OCI-LY7 (cell line): Measurements from ENCODE around the gene TRIO. TPM values are rescaled to one million over a fixed set of nuclear protein-coding genes. Genes with fewer than 3 reads are reported as not detected.

ENCODE experiments used
- BruUV-seq: library from RNA; stranded (reverse); fragments of 400-500 nt; replicated peaks from 2 replicates; lab custom pipeline; 2021; lab: Mats Ljungman, UMichigan
- CTCF ChIA-PET: fragments of 300-600 bp; sonication (Branson Sonifier 250); formaldehyde crosslinking; loops from one replicate; lab custom pipeline; 2022; ENCODE audit warnings: antibody characterized with exemption; ENCODE audit not compliant: unreplicated experiment; lab: Charles Lee
- POLR2A ChIA-PET: fragments of 300-600 bp; sonication (Branson Sonifier 250); formaldehyde crosslinking; loops from one replicate; lab custom pipeline; 2022; ENCODE audit warnings: antibody characterized with exemption; lab: Charles Lee
- DNase-seq: peaks from one replicate; pipeline ENCODE4 v3.0.0-alpha.2; 2015; ENCODE audit warnings: low spot score
- H2AFZ ChIP-seq: fragments of 200-600 bp; sonication (generic), shearing (Covaris generic); 2 replicates; pipeline ENCODE4 v1.6.1; 2014; ENCODE audit warnings: mild to moderate bottlenecking, antibody characterized with exemption, low read length, moderate library complexity
- H3K27ac ChIP-seq: fragments of 200-600 bp; sonication (generic); 2 replicates; pipeline ENCODE4 v1.5.1; 2014; ENCODE audit warnings: mixed run types, low read depth, mild to moderate bottlenecking, moderate library complexity, low read length, inconsistent platforms; ENCODE audit not compliant: poor library complexity, severe bottlenecking
- H3K36me3 ChIP-seq: fragments of 200-600 bp; sonication (generic); 2 replicates; pipeline ENCODE4 v1.6.1; 2014; ENCODE audit warnings: mild to moderate bottlenecking, antibody characterized with exemption, low read length, moderate library complexity, mixed read lengths; ENCODE audit not compliant: insufficient read depth
- H3K4me1 ChIP-seq: fragments of 200-600 bp; sonication (generic); 2 replicates; pipeline ENCODE4 v1.5.1; 2014; ENCODE audit warnings: mild to moderate bottlenecking, low read length; ENCODE audit not compliant: insufficient read depth, poor library complexity, severe bottlenecking
- H3K4me2 ChIP-seq: fragments of 200-600 bp; sonication (generic); 2 replicates; pipeline ENCODE4 v1.6.1; 2014; ENCODE audit warnings: mild to moderate bottlenecking, low read length
- H3K4me3 ChIP-seq: fragments of 200-600 bp; sonication (generic); 2 replicates; pipeline ENCODE4 v1.5.1; 2014; ENCODE audit warnings: mild to moderate bottlenecking, low read depth, low read length; ENCODE audit not compliant: poor library complexity, severe bottlenecking
- H3K79me2 ChIP-seq: fragments of 200-600 bp; sonication (generic); 2 replicates; pipeline ENCODE4 v1.6.1; 2016; ENCODE audit warnings: low read depth, mild to moderate bottlenecking, low read length, moderate library complexity, mixed read lengths; ENCODE audit not compliant: insufficient read depth
- H3K9me2 ChIP-seq: fragments of 200-600 bp; sonication (generic); 2 replicates; pipeline ENCODE4 v1.6.1; 2016; ENCODE audit warnings: mild to moderate bottlenecking, low read length, mixed read lengths; ENCODE audit not compliant: insufficient read depth
- H3K9me3 ChIP-seq: fragments of 200-600 bp; sonication (generic); 2 replicates; pipeline ENCODE4 v1.6.1; 2014; ENCODE audit warnings: mild to moderate bottlenecking, mixed run types, low read length, mixed read lengths
- H4K20me1 ChIP-seq: fragments of 200-600 bp; sonication (generic); 2 replicates; pipeline ENCODE4 v1.6.1; 2014; ENCODE audit warnings: mild to moderate bottlenecking, antibody characterized with exemption, low read length, moderate library complexity, mixed read lengths; ENCODE audit not compliant: insufficient read depth
- CTCF ChIP-seq: fragments of 200-600 bp; sonication (generic); conservative IDR thresholded peaks from 2 replicates; pipeline ENCODE4 v1.5.1; 2014; ENCODE audit warnings: mild to moderate bottlenecking, antibody characterized with exemption, low read length, moderate library complexity, mixed read lengths
- EZH2phosphoT487 ChIP-seq: fragments of 200-600 bp; sonication (generic); IDR thresholded peaks from 2 replicates; pipeline ENCODE4 v1.6.1; 2018; ENCODE audit warnings: low read depth, borderline replicate concordance, mild to moderate bottlenecking, mixed run types, antibody characterized with exemption, low read length, moderate library complexity, mixed read lengths
- intact Hi-C: fragments of 100-400 bp; cut with micrococcal nuclease; formaldehyde crosslinking; loops from one replicate; pipeline ENCODE4 v1.10.0; 2022; ENCODE audit not compliant: unreplicated experiment
- total RNA-seq, 2 experiments: library from RNA; depleted of rRNA in 1 of 2; stranded (reverse); fragments of >200 nt in 1 of 2; shearing (Covaris generic) in 1 of 2; gene quantifications; 2 replicates each; pipeline ENCODE4 v1.2.3, GENCODE V29; 2014 to 2022

The TRIO gene
- total RNA-seq, 2 experiments from 2014 or later = 35.8 to 55.1 TPM

GRCh38 chr5:14425559-14425958 is 282.4 kb downstream of the TRIO start:
- DNase-seq = no peak
- intact Hi-C loops = no loop called here
- ChIA-PET POLR2A (no interaction called here), CTCF (no interaction called here)
- H3K27ac ChIP-seq = no peak overlapping the region
- H3K36me3 ChIP-seq = no peaks in the 10 kb centered on the region
- no TSS peak for BruUV-seq
- H4K20me1 ChIP-seq = no peaks in the 10 kb centered on the region
- H3K9me2 ChIP-seq = no peaks in the 10 kb centered on the region
- no peaks in the 10 kb centered on the region for H3K4me1 ChIP-seq
- H3K4me2 ChIP-seq = no peak overlapping the region
- H2AFZ ChIP-seq = no peak overlapping the region
- TF ChIP-seq CTCF (no peak), EZH2phosphoT487 (no peak)
- H3K4me3 ChIP-seq = no peak overlapping the region
- no peaks in the 10 kb centered on the region for H3K79me2 ChIP-seq
- no peaks in the 10 kb centered on the region for H3K9me3 ChIP-seq

- DNase-seq = no peak
- no TSS peak for BruUV-seq
- Histone ChIP-seq H2AFZ (no peak overlapping the region), H3K79me2 (no peaks in the 10 kb centered on the region), H4K20me1 (no peaks in the 10 kb centered on the region), H3K4me2 (no peak overlapping the region), H3K36me3 (no peaks in the 10 kb centered on the region), H3K4me3 (no peak overlapping the region), H3K9me2 (no peaks in the 10 kb centered on the region), H3K4me1 (no peaks in the 10 kb centered on the region), H3K27ac (no peak overlapping the region), H3K9me3 (no peaks in the 10 kb centered on the region)
- TF ChIP-seq EZH2phosphoT487 (no peak), CTCF (no peak)
- POLR2A ChIA-PET = no interaction called here
- intact Hi-C loops = no loop called here
- CTCF ChIA-PET = no interaction called here
Observed at GRCh38 chr5:14426521-14426920, 283.4 kb downstream of the TRIO start.

GRCh38 chr5:14428302-14429081 is 285.4 kb downstream of the TRIO start:
- no peak for DNase-seq
- Histone ChIP-seq H4K20me1 (no peaks in the 10 kb centered on the region), H3K4me1 (no peaks in the 10 kb centered on the region), H3K79me2 (no peaks in the 10 kb centered on the region), H3K4me2 (no peak overlapping the region), H3K4me3 (no peak overlapping the region), H3K9me3 (no peaks in the 10 kb centered on the region), H3K36me3 (no peaks in the 10 kb centered on the region), H2AFZ (no peak overlapping the region), H3K9me2 (no peaks in the 10 kb centered on the region), H3K27ac (no peak overlapping the region)
- no TSS peak for BruUV-seq
- CTCF ChIA-PET = no interaction called here
- intact Hi-C loops = no loop called here
- POLR2A ChIA-PET = interaction anchor here (0.5 kb wide), 1 partner anchor 51 kb away, joined by 3 read pairs; no protein-coding TSS in a partner anchor
- TF ChIP-seq CTCF = no peak
- no peak for TF ChIP-seq EZH2phosphoT487
